MCF 10A (cell line): Measurements from ENCODE around the gene PPP1R16B. TPM values are rescaled to one million over a fixed set of nuclear protein-coding genes. Genes with fewer than 3 reads are reported as not detected.

Experiments
- BruUV-seq: library from RNA; stranded (reverse); fragments of 400-500 nt; replicated peaks from 2 replicates; lab custom pipeline; 2021; lab: Mats Ljungman, UMichigan
- CTCF ChIA-PET: fragments of 300-600 bp; sonication (Branson Sonifier 250); formaldehyde crosslinking; extraction: SDS; loops from one replicate; lab custom pipeline; 2021; ENCODE audit warnings: antibody characterized with exemption, inconsistent platforms; lab: Yijun Ruan, JAX
- POLR2A ChIA-PET: fragments of 300-600, 350-650 bp; sonication (Branson Sonifier 250); formaldehyde crosslinking; extraction: SDS; loops from one replicate; lab custom pipeline; 2020; ENCODE audit warnings: antibody characterized with exemption, inconsistent platforms; lab: Yijun Ruan, JAX
- DNase-seq: peaks from one replicate; pipeline ENCODE4 v3.0.0-alpha.2; 2018; ENCODE audit not compliant: unreplicated experiment
- H3K27ac Mint-ChIP-seq: one replicate; pipeline ENCODE4 v1.8.0; 2022; ENCODE audit warnings: mild to moderate bottlenecking, low read depth, mixed read lengths; ENCODE audit not compliant: unreplicated experiment
- H3K27me3 Mint-ChIP-seq: one replicate; pipeline ENCODE4 v1.8.0; 2022; ENCODE audit warnings: mixed read lengths; ENCODE audit not compliant: insufficient read depth, unreplicated experiment
- H3K36me3 Mint-ChIP-seq: one replicate; pipeline ENCODE4 v1.8.0; 2022; ENCODE audit warnings: mild to moderate bottlenecking, moderate library complexity, mixed read lengths; ENCODE audit not compliant: insufficient read depth, unreplicated experiment
- H3K4me1 Mint-ChIP-seq: one replicate; pipeline ENCODE4 v1.8.0; 2022; ENCODE audit warnings: mixed read lengths; ENCODE audit not compliant: insufficient read depth, unreplicated experiment
- H3K4me3 Mint-ChIP-seq: one replicate; pipeline ENCODE4 v1.8.0; 2022; ENCODE audit warnings: mild to moderate bottlenecking, moderate library complexity, mixed read lengths; ENCODE audit not compliant: unreplicated experiment
- H3K9me3 Mint-ChIP-seq: one replicate; pipeline ENCODE4 v1.8.0; 2022; ENCODE audit warnings: mixed read lengths; ENCODE audit not compliant: unreplicated experiment
- CTCF ChIP-seq: fragments of 200-600 bp; IDR thresholded peaks from one replicate; pipeline ENCODE4 v1.8.0; 2022; ENCODE audit warnings: antibody characterized with exemption, mild to moderate bottlenecking; ENCODE audit not compliant: unreplicated experiment
- intact Hi-C: fragments of 100-400 bp; cut with micrococcal nuclease; formaldehyde crosslinking; loops from 2 replicates; pipeline ENCODE4 v1.14.1; 2022
- total RNA-seq: library from RNA; stranded (reverse); gene quantifications from 2 replicates; pipeline ENCODE4 v1.2.3, GENCODE V29; 2022

Gene PPP1R16B
- total RNA-seq, 1 experiment from 2014 or later: not detected

GRCh38 chr20:38892091-38892981 is 86.8 kb downstream of the PPP1R16B start:
- ChIA-PET CTCF (interaction anchor here (0.6 to 6.6 kb wide), 65 partner anchors 7 to 1222 kb away, joined by 3 to 131 read pairs (median 5); partner anchors contain the start of genes ACTR5, DHX35 and FAM83D), POLR2A (interaction anchor here (0.8 to 1.7 kb wide), 6 partner anchors 10 to 144 kb away, joined by 3 to 5 read pairs (median 4); partner anchors contain the start of genes ACTR5 and FAM83D)
- intact Hi-C loops: no loop called here
- no peak for DNase-seq
- H3K36me3 Mint-ChIP-seq: no peaks in the 10 kb centered on the region
- no peaks in the 10 kb centered on the region for H3K9me3 Mint-ChIP-seq
- no peak overlapping the region for H3K27ac Mint-ChIP-seq
- no peak overlapping the region for H3K4me3 Mint-ChIP-seq
- no peak for TF ChIP-seq CTCF
- peaks cover 14% of the 10 kb centered on the region for H3K27me3 Mint-ChIP-seq
- no TSS peak for BruUV-seq
- peaks cover 10% of the 10 kb centered on the region for H3K4me1 Mint-ChIP-seq

- Mint-ChIP-seq H3K4me1 (peaks cover 10% of the 10 kb centered on the region), H3K27ac (no peak overlapping the region), H3K9me3 (no peaks in the 10 kb centered on the region), H3K27me3 (peaks cover 14% of the 10 kb centered on the region), H3K36me3 (no peaks in the 10 kb centered on the region), H3K4me3 (peak overlapping the region; percentile 57)
- BruUV-seq: no TSS peak
- intact Hi-C loops: loop anchor here (1.0 kb wide), 1 partner anchor 247 kb away; no protein-coding TSS in a partner anchor
- TF ChIP-seq CTCF: no peak
- CTCF ChIA-PET: interaction anchor here (0.6 to 6.6 kb wide), 72 partner anchors 8 to 1221 kb away, joined by 3 to 131 read pairs (median 5); partner anchors contain the start of genes ACTR5, DHX35 and FAM83D
- POLR2A ChIA-PET: interaction anchor here (1.2 to 1.7 kb wide), 6 partner anchors 22 to 145 kb away, joined by 3 to 5 read pairs (median 4); partner anchors contain the start of genes ACTR5 and FAM83D
- DNase-seq: no peak
Measured at GRCh38 chr20:38893056-38893564, 87.6 kb downstream of the PPP1R16B start.

- peaks cover 10% of the 10 kb centered on the region for H3K4me1 Mint-ChIP-seq
- H3K9me3 Mint-ChIP-seq: no peaks in the 10 kb centered on the region
- ChIA-PET POLR2A (interaction anchor here (1.2 to 1.7 kb wide), 5 partner anchors 23 to 146 kb away, joined by 3 to 5 read pairs (median 4); partner anchors contain the start of gene ACTR5), CTCF (interaction anchor here (0.6 to 6.6 kb wide), 71 partner anchors 8 to 447 kb away, joined by 3 to 131 read pairs (median 5); partner anchors contain the start of genes ACTR5, DHX35 and FAM83D)
- no peak overlapping the region for H3K27ac Mint-ChIP-seq
- peak; percentile 59 for DNase-seq
- intact Hi-C loops: loop anchor here (1.0 kb wide), 3 partner anchors 142 to 247 kb away; no protein-coding TSS in a partner anchor
- H3K27me3 Mint-ChIP-seq: peaks cover 14% of the 10 kb centered on the region
- no peaks in the 10 kb centered on the region for H3K36me3 Mint-ChIP-seq
- BruUV-seq: no TSS peak
- TF ChIP-seq CTCF: peak; percentile 92
- peak overlapping the region; percentile 57 for H3K4me3 Mint-ChIP-seq
Measured at GRCh38 chr20:38893565-38894090, 88.1 kb downstream of the PPP1R16B start.
